HG03066 (cell line): ENCODE data around the gene MNX1.

Experiments used
- ATAC-seq: cut with Tn5 transposase; IDR thresholded peaks from one replicate; pipeline ENCODE4 v1.9.1; 2021; ENCODE audit warnings: low read depth; ENCODE audit not compliant: unreplicated experiment

MNX1 gene

GRCh38 chr7:157017149-157017548, 6.7 kb upstream of the MNX1 start:
- ATAC-seq = no peak

- peak; percentile 77 for ATAC-seq
Measured at GRCh38 chr7:157016352-157017041, 6.0 kb upstream of the MNX1 start.

- no peak for ATAC-seq
Measured at GRCh38 chr7:157016024-157016351, 5.5 kb upstream of the MNX1 start.

GRCh38 chr7:157014635-157015555, 4.4 kb upstream of the MNX1 start:
- no peak for ATAC-seq

GRCh38 chr7:157013602-157014549, 3.4 kb upstream of the MNX1 start:
- no peak for ATAC-seq

GRCh38 chr7:157013101-157013500, 2.6 kb upstream of the MNX1 start:
- ATAC-seq = no peak

GRCh38 chr7:157012113-157012547, 1.7 kb upstream of the MNX1 start:
- ATAC-seq = no peak

- no peak for ATAC-seq
Measured at GRCh38 chr7:157011333-157012112, 1.1 kb upstream of the MNX1 start.

- ATAC-seq = peak; percentile 19
Measured at GRCh38 chr7:157009778-157010587, 480 bp downstream of the MNX1 start.

- peak; percentile 31 for ATAC-seq
Measured at GRCh38 chr7:157009170-157009777, 1.2 kb downstream of the MNX1 start.

GRCh38 chr7:157008206-157009169, 2.0 kb downstream of the MNX1 start:
- no peak for ATAC-seq

- ATAC-seq = no peak
Measured at GRCh38 chr7:157007470-157008066, 2.9 kb downstream of the MNX1 start.

GRCh38 chr7:157006829-157007469, 3.5 kb downstream of the MNX1 start:
- no peak for ATAC-seq

GRCh38 chr7:157006205-157006747, 4.2 kb downstream of the MNX1 start:
- no peak for ATAC-seq

GRCh38 chr7:157005456-157006204, 4.8 kb downstream of the MNX1 start:
- ATAC-seq = no peak
